BLaER1 (cell line): Measurements from ENCODE around the gene XRCC6.

Source experiments
- H3K27ac ChIP-seq: shearing (Covaris generic); formaldehyde crosslinking; 2 replicates; pipeline ENCODE4 v1.8.1; 2022
- H3K27me3 ChIP-seq: shearing (Covaris generic); formaldehyde crosslinking; 2 replicates; pipeline ENCODE4 v1.8.1; 2022
- H3K36me3 ChIP-seq: shearing (Covaris generic); formaldehyde crosslinking; 2 replicates; pipeline ENCODE4 v1.8.1; 2022
- H3K4me1 ChIP-seq: shearing (Covaris generic); formaldehyde crosslinking; 2 replicates; pipeline ENCODE4 v1.8.1; 2022
- H3K4me2 ChIP-seq: shearing (Covaris generic); formaldehyde crosslinking; 2 replicates; pipeline ENCODE4 v1.8.1; 2022
- H3K4me3 ChIP-seq: shearing (Covaris generic); formaldehyde crosslinking; 2 replicates; pipeline ENCODE4 v1.8.1; 2022
- H3K9ac ChIP-seq: shearing (Covaris generic); formaldehyde crosslinking; 2 replicates; pipeline ENCODE4 v1.8.1; 2022
- H3K9me3 ChIP-seq: shearing (Covaris generic); formaldehyde crosslinking; 2 replicates; pipeline ENCODE4 v1.8.1; 2022
- H4K20me1 ChIP-seq: shearing (Covaris generic); formaldehyde crosslinking; 2 replicates; pipeline ENCODE4 v1.8.1; 2022
- Cebpa-rat ChIP-seq: shearing (Covaris generic); IDR thresholded peaks from 2 replicates; pipeline ENCODE4 v1.8.1; 2022

XRCC6 gene

GRCh38 chr22:41596776-41597634 is 24.1 kb upstream of the XRCC6 start:
- H3K4me2 ChIP-seq, result no peak overlapping the region
- no peaks in the 10 kb centered on the region for H3K9me3 ChIP-seq
- H3K9ac ChIP-seq, result no peak overlapping the region
- peaks cover 27% of the 10 kb centered on the region for H3K36me3 ChIP-seq
- H3K27me3 ChIP-seq, result peaks cover 40% of the 10 kb centered on the region
- H4K20me1 ChIP-seq, result peaks cover 58% of the 10 kb centered on the region
- 0 out of 2 replicates have a peak, but pooled peaks cover 3% of the 10 kb centered on the region for H3K4me1 ChIP-seq
- no peak for TF ChIP-seq Cebpa-rat
- H3K27ac ChIP-seq, result no peak overlapping the region
- H3K4me3 ChIP-seq, result no peak overlapping the region

DNA sequence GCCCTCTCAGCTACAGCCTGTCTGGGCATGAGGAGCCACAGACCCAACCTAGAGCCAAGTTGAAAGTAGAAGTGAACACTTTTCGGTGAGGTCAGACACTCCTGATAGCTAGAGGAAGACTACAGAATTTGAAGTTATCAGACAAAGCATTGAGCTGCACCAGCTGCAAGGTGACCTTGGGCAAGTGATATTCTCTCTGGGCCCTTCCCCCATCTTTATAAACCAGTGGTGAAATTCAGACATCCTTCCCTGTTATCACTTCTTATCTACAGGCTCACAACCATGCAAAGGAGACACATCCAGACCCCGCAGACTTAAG is 23.5 kb upstream of the XRCC6 start:
- H3K4me2 ChIP-seq, result no peak overlapping the region
- TF ChIP-seq Cebpa-rat, result no peak
- H3K36me3 ChIP-seq, result peaks cover 33% of the 10 kb centered on the region
- H3K9ac ChIP-seq, result no peak overlapping the region
- H3K27ac ChIP-seq, result no peak overlapping the region
- H3K4me3 ChIP-seq, result no peak overlapping the region
- peaks cover 64% of the 10 kb centered on the region for H4K20me1 ChIP-seq
- H3K4me1 ChIP-seq, result no peaks in the 10 kb centered on the region
- peaks cover 46% of the 10 kb centered on the region for H3K27me3 ChIP-seq
- no peaks in the 10 kb centered on the region for H3K9me3 ChIP-seq

DNA sequence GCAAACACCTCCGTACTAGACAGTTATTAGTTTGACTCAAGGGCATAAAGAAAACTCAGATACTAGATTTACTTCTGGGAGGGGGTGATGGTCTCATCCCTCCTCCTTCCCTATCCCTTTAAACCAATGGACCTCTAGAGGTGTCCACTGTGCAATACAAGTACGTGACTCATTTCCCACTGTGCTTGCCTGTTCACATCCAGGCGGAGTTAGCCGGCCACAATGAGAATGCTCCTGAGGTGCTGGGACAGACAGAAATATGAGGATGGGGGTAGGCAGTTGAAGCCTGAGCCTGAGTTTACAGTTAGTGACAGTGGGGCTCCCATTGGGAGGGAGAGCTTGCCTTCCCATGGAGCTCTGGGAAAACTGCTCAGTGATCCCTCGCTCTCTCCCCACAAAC is 23.0 kb upstream of the XRCC6 start:
- Histone ChIP-seq H3K9ac (no peak overlapping the region), H3K4me3 (no peak overlapping the region), H3K27ac (no peak overlapping the region), H3K36me3 (peaks cover 38% of the 10 kb centered on the region), H3K27me3 (peaks cover 51% of the 10 kb centered on the region), H3K4me2 (no peak overlapping the region), H4K20me1 (peaks cover 68% of the 10 kb centered on the region), H3K4me1 (peaks cover 3% of the 10 kb centered on the region), H3K9me3 (no peaks in the 10 kb centered on the region)
- no peak for TF ChIP-seq Cebpa-rat

- Histone ChIP-seq H4K20me1 (peaks cover 78% of the 10 kb centered on the region), H3K27me3 (peaks cover 57% of the 10 kb centered on the region), H3K4me3 (no peak overlapping the region), H3K4me1 (peaks cover 13% of the 10 kb centered on the region), H3K27ac (no peak overlapping the region), H3K4me2 (no peak overlapping the region), H3K36me3 (peaks cover 40% of the 10 kb centered on the region), H3K9me3 (no peaks in the 10 kb centered on the region), H3K9ac (no peak overlapping the region)
- TF ChIP-seq Cebpa-rat, result no peak
Observed at GRCh38 chr22:41598891-41599635, 22.0 kb upstream of the XRCC6 start.

GRCh38 chr22:41600976-41601375 is 20.1 kb upstream of the XRCC6 start:
- Histone ChIP-seq H4K20me1 (peaks cover 97% of the 10 kb centered on the region), H3K4me1 (peaks cover 18% of the 10 kb centered on the region), H3K9ac (no peak overlapping the region), H3K4me2 (no peak overlapping the region), H3K9me3 (no peaks in the 10 kb centered on the region), H3K4me3 (no peak overlapping the region), H3K36me3 (peaks cover 55% of the 10 kb centered on the region), H3K27ac (no peak overlapping the region), H3K27me3 (peaks cover 75% of the 10 kb centered on the region)
- TF ChIP-seq Cebpa-rat, result no peak

DNA sequence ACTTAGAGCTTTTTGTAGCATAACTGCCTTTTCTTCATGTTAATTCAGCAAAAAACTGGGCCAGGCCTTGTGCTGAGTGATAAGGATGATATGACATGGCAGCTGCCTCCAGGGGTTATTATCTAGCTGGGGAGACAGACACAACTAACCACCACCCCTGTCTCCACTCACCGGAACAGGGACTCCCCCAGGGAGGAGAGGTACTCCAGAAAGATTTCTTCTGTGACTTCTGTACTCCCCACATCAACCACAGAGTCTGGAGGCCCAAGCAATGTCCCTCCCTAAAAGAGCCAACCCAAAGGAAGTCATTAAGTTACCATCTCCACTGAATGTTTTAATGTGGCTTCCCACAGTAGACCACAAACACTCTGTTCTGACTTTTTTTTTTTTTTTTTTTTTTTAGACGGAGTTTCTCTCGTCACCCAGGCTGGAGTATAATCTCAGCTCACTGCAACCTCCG is 17.2 kb upstream of the XRCC6 start:
- Histone ChIP-seq H3K36me3 (peaks cover 71% of the 10 kb centered on the region), H3K9ac (no peak overlapping the region), H4K20me1 (peaks cover 99% of the 10 kb centered on the region), H3K9me3 (no peaks in the 10 kb centered on the region), H3K4me2 (peak overlapping the region; percentile 37), H3K4me3 (no peak overlapping the region), H3K4me1 (peaks cover 18% of the 10 kb centered on the region), H3K27ac (no peak overlapping the region), H3K27me3 (peaks cover 92% of the 10 kb centered on the region)
- no peak for TF ChIP-seq Cebpa-rat

DNA sequence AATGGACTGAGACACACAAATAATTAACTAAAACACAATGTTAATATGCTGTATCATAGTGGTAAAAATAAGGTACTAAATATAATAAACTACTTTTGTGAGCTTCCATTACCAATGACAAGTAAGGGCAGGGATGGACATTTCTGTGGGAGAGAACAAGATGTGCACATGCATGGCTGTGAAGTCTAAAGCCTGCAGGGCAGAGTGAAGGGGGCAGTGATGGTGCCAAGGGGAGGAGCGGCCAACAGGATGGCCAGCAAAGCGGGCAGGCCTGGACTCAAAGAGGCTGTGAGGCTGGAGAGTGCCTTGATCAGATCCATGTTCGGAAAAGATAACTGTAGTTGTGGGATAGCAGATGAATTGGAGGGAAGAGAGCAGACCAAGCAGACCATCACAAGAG is 12.7 kb upstream of the XRCC6 start:
- Histone ChIP-seq H3K36me3 (peaks cover 59% of the 10 kb centered on the region), H3K9me3 (no peaks in the 10 kb centered on the region), H4K20me1 (peaks cover 100% of the 10 kb centered on the region), H3K9ac (no peak overlapping the region), H3K4me1 (peaks cover 12% of the 10 kb centered on the region), H3K27ac (no peak overlapping the region), H3K27me3 (peaks cover 65% of the 10 kb centered on the region), H3K4me2 (no peak overlapping the region), H3K4me3 (no peak overlapping the region)
- no peak for TF ChIP-seq Cebpa-rat

DNA sequence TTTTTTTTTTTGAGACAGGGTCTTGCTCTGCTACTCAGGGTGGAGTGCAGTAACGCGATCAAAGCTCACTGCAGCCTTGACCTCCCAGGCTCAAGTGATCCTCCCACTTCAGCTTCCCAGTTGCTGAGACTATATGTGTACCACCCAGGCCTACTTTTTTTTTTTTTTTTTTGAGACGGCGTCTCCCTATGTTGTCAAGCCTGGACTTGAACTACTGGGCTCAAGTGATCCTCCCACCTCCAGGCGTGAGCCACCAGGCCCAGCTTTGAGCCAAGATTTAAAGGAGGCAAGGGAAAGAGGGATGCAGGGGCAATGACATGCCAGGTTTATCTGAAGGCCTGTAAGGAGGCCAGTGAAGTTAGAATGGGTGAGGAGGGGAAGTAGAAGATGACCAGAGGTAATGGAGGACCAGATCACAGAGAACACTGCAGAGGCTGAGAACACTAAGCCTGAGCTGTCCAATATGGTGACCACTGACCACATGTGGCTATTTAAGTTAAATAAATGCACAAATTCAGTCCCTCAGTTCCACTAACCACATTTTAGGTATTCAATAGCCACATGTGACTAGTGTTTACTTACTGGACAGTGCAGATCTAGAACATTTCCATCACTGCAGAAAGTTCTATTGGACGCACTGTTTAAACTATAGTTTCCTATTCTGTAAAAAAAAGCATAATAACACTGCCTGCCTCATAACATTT is 8.3 kb upstream of the XRCC6 start:
- no peak for TF ChIP-seq Cebpa-rat
- Histone ChIP-seq H3K27ac (no peak overlapping the region), H3K27me3 (peaks cover 26% of the 10 kb centered on the region), H3K36me3 (peaks cover 31% of the 10 kb centered on the region), H3K9me3 (no peaks in the 10 kb centered on the region), H3K4me1 (no peaks in the 10 kb centered on the region), H4K20me1 (peaks cover 100% of the 10 kb centered on the region), H3K4me3 (no peak overlapping the region), H3K9ac (no peak overlapping the region), H3K4me2 (no peak overlapping the region)

DNA sequence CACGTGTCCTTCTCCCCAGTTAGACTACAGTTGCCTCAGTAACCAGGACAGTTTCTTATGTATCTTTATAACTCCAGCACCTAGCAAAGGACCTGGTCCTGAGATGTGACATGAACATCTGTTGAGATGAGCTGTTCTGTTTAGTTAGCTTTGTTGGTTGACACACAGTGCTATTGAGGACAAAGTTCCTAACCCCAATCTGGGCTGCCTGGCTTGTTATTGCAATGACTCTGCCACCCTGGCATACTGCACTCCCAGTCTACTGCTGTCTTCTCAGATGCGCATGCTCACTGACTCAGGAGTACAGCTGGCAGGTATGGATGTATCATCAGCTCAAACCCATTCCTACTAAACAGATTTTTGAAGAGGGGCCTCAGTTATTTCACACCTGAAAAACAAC is 7.6 kb upstream of the XRCC6 start:
- Histone ChIP-seq H3K4me1 (0 out of 2 replicates have a peak, but pooled peaks cover under 1% of the 10 kb centered on the region), H3K9me3 (no peaks in the 10 kb centered on the region), H3K27ac (no peak overlapping the region), H3K4me3 (no peak overlapping the region), H3K27me3 (peaks cover 19% of the 10 kb centered on the region), H4K20me1 (peaks cover 100% of the 10 kb centered on the region), H3K36me3 (peaks cover 30% of the 10 kb centered on the region), H3K9ac (no peak overlapping the region), H3K4me2 (no peak overlapping the region)
- TF ChIP-seq Cebpa-rat, result no peak
